Measurements from ENCODE around the gene TGFBR3.
A peak's percentile ranks its signal among the peaks of the same experiment; 100 is the strongest.
"Not testable (repeated sequence)": the region's sequence is repeated elsewhere in the genome, so short reads cannot be mapped to it uniquely, and the experiment has no call there.

TGFBR3 gene

GRCh38 chr1:91846007-91846638 lies 39.8 kb downstream of the TGFBR3 start:
- DNase-seq (ENCODE audit: low spot score in 2 of 2): no peak
- no peaks in the 10 kb centered on the region for H3K9me3 Mint-ChIP-seq
- H3K36me3 Mint-ChIP-seq: no peaks in the 10 kb centered on the region
- no peak for ATAC-seq
- peaks cover 49% of the 10 kb centered on the region for H3K4me1 Mint-ChIP-seq
- no peak overlapping the region for H3K4me3 Mint-ChIP-seq
- H3K27ac Mint-ChIP-seq: peak overlapping the region; percentile 61

- ATAC-seq: no peak
- no peak overlapping the region for H3K4me3 Mint-ChIP-seq
- H3K4me1 Mint-ChIP-seq: peaks cover 42% of the 10 kb centered on the region
- no peaks in the 10 kb centered on the region for H3K9me3 Mint-ChIP-seq
- H3K36me3 Mint-ChIP-seq: no peaks in the 10 kb centered on the region
- H3K27ac Mint-ChIP-seq: peak overlapping the region; percentile 61
- DNase-seq (ENCODE audit: low spot score in 2 of 2): no peak
Measured at GRCh38 chr1:91844862-91845528, 41.0 kb downstream of the TGFBR3 start.

GRCh38 chr1:91843843-91844242 lies 42.1 kb downstream of the TGFBR3 start:
- no peak for DNase-seq (ENCODE audit: low spot score in 2 of 2)
- no peak overlapping the region for H3K4me3 Mint-ChIP-seq
- H3K9me3 Mint-ChIP-seq: no peaks in the 10 kb centered on the region
- H3K36me3 Mint-ChIP-seq: no peaks in the 10 kb centered on the region
- no peak for ATAC-seq
- peak overlapping the region; percentile 5 for H3K27ac Mint-ChIP-seq
- H3K4me1 Mint-ChIP-seq: peaks cover 41% of the 10 kb centered on the region

GRCh38 chr1:91842563-91842962 lies 43.4 kb downstream of the TGFBR3 start:
- peak overlapping the region; percentile 31 for H3K4me3 Mint-ChIP-seq
- H3K27ac Mint-ChIP-seq: peak overlapping the region; percentile 29
- H3K4me1 Mint-ChIP-seq: peaks cover 39% of the 10 kb centered on the region
- ATAC-seq: no peak
- DNase-seq (ENCODE audit: low spot score in 2 of 2): no peak
- H3K36me3 Mint-ChIP-seq: no peaks in the 10 kb centered on the region
- H3K9me3 Mint-ChIP-seq: no peaks in the 10 kb centered on the region

- DNase-seq (ENCODE audit: low spot score in 2 of 2): no peak
- no peaks in the 10 kb centered on the region for H3K36me3 Mint-ChIP-seq
- H3K4me1 Mint-ChIP-seq: peaks cover 36% of the 10 kb centered on the region
- no peak for ATAC-seq
- H3K4me3 Mint-ChIP-seq: peak overlapping the region; percentile 31
- peak overlapping the region; percentile 29 for H3K27ac Mint-ChIP-seq
- no peaks in the 10 kb centered on the region for H3K9me3 Mint-ChIP-seq
Measured at GRCh38 chr1:91842056-91842455, 43.9 kb downstream of the TGFBR3 start.

- not testable (repeated sequence) for H3K27ac Mint-ChIP-seq; DNase-seq (ENCODE audit: low spot score in 2 of 2); H3K9me3 Mint-ChIP-seq; H3K36me3 Mint-ChIP-seq; H3K4me3 Mint-ChIP-seq; ATAC-seq
- peaks cover 36% of the 10 kb centered on the region for H3K4me1 Mint-ChIP-seq
Measured at GRCh38 chr1:91840276-91840675, 45.7 kb downstream of the TGFBR3 start.

GRCh38 chr1:91836331-91837040 lies 49.5 kb downstream of the TGFBR3 start:
- Mint-ChIP-seq H3K9me3 (no peaks in the 10 kb centered on the region), H3K4me1 (peaks cover 19% of the 10 kb centered on the region), H3K27ac (no peak overlapping the region), H3K36me3 (peaks cover 7% of the 10 kb centered on the region), H3K4me3 (no peak overlapping the region)
- ATAC-seq (no peak), DNase-seq (ENCODE audit: low spot score in 2 of 2) (no peak)

GRCh38 chr1:91835087-91835521 lies 50.8 kb downstream of the TGFBR3 start:
- Mint-ChIP-seq H3K9me3 (no peaks in the 10 kb centered on the region), H3K4me3 (no peak overlapping the region), H3K4me1 (peaks cover 33% of the 10 kb centered on the region), H3K36me3 (peaks cover 7% of the 10 kb centered on the region), H3K27ac (peak overlapping the region; percentile 71)
- no peak for ATAC-seq
- no peak for DNase-seq (ENCODE audit: low spot score in 2 of 2)

GRCh38 chr1:91834549-91834948 lies 51.4 kb downstream of the TGFBR3 start:
- not testable (repeated sequence) for H3K4me3 Mint-ChIP-seq; ATAC-seq; DNase-seq (ENCODE audit: low spot score in 2 of 2); H3K36me3 Mint-ChIP-seq; H3K9me3 Mint-ChIP-seq
- Mint-ChIP-seq H3K27ac (peak overlapping the region; percentile 71), H3K4me1 (peaks cover 38% of the 10 kb centered on the region)

- Mint-ChIP-seq H3K9me3 (no peaks in the 10 kb centered on the region), H3K4me3 (no peak overlapping the region), H3K36me3 (peaks cover 7% of the 10 kb centered on the region), H3K4me1 (peaks cover 33% of the 10 kb centered on the region), H3K27ac (peak overlapping the region; percentile 71)
- DNase-seq (ENCODE audit: low spot score in 2 of 2) (no peak), ATAC-seq (no peak)
Measured at GRCh38 chr1:91833946-91834345, 52.0 kb downstream of the TGFBR3 start.

GRCh38 chr1:91831132-91831930 lies 54.6 kb downstream of the TGFBR3 start:
- H3K4me3 Mint-ChIP-seq: peak overlapping the region; percentile 3
- no peaks in the 10 kb centered on the region for H3K9me3 Mint-ChIP-seq
- H3K27ac Mint-ChIP-seq: peak overlapping the region; percentile 73
- peaks cover 48% of the 10 kb centered on the region for H3K4me1 Mint-ChIP-seq
- DNase-seq (ENCODE audit: low spot score in 2 of 2) (no peak), ATAC-seq (no peak)
- peaks cover 7% of the 10 kb centered on the region for H3K36me3 Mint-ChIP-seq

- Mint-ChIP-seq H3K27ac (peak overlapping the region; percentile 73), H3K36me3 (peaks cover 7% of the 10 kb centered on the region), H3K4me3 (peak overlapping the region; percentile 3), H3K4me1 (peaks cover 53% of the 10 kb centered on the region), H3K9me3 (no peaks in the 10 kb centered on the region)
- DNase-seq (ENCODE audit: low spot score in 2 of 2): no peak
- ATAC-seq: peak; percentile 53
Measured at GRCh38 chr1:91830242-91831131, 55.5 kb downstream of the TGFBR3 start.

GRCh38 chr1:91829293-91830153 lies 56.4 kb downstream of the TGFBR3 start:
- Mint-ChIP-seq H3K27ac (peak overlapping the region; percentile 73), H3K9me3 (no peaks in the 10 kb centered on the region), H3K4me1 (peaks cover 52% of the 10 kb centered on the region), H3K4me3 (peak overlapping the region; percentile 3), H3K36me3 (peaks cover 7% of the 10 kb centered on the region)
- DNase-seq (ENCODE audit: low spot score in 2 of 2): no peak
- ATAC-seq: no peak
